HG02642 (cell line): ENCODE measurements around the gene LCA5.
"Not testable (repeated sequence)": the region's sequence is repeated elsewhere in the genome, so short reads cannot be mapped to it uniquely, and the experiment has no call there.

ENCODE experiments used
- ATAC-seq: cut with Tn5 transposase; IDR thresholded peaks from one replicate; pipeline ENCODE4 v1.9.1; 2021; ENCODE audit warnings: mild to moderate bottlenecking; ENCODE audit not compliant: unreplicated experiment, poor library complexity

Gene LCA5

GRCh38 chr6:79468116-79468515 lies 69.1 kb downstream of the LCA5 start:
- ATAC-seq = no peak

- no peak for ATAC-seq
These were observed 69.5 kb downstream of the LCA5 start for GRCh38 chr6:79467716-79468115.

- ATAC-seq = no peak
These were observed 70.9 kb downstream of the LCA5 start for GRCh38 chr6:79466207-79466834.

GRCh38 chr6:79465381-79465780 lies 71.8 kb downstream of the LCA5 start:
- ATAC-seq = no peak

GRCh38 chr6:79463621-79464050 lies 73.6 kb downstream of the LCA5 start:
- ATAC-seq = no peak

GRCh38 chr6:79461205-79461604 lies 76.0 kb downstream of the LCA5 start:
- peak; percentile 59 for ATAC-seq

GRCh38 chr6:79455446-79455845 lies 81.8 kb downstream of the LCA5 start:
- no peak for ATAC-seq

- ATAC-seq = no peak
These were observed 83.6 kb downstream of the LCA5 start for GRCh38 chr6:79453558-79454042.

- ATAC-seq = no peak
These were observed 86.2 kb downstream of the LCA5 start for GRCh38 chr6:79450984-79451383.

GRCh38 chr6:79446006-79446405 lies 91.2 kb downstream of the LCA5 start:
- no peak for ATAC-seq

GRCh38 chr6:79443876-79444275 lies 93.4 kb downstream of the LCA5 start:
- not testable (repeated sequence) for ATAC-seq

- no peak for ATAC-seq
These were observed 96.0 kb downstream of the LCA5 start for GRCh38 chr6:79441192-79441591.

- ATAC-seq = no peak
These were observed 96.6 kb downstream of the LCA5 start for GRCh38 chr6:79440598-79440997.

- no peak for ATAC-seq
These were observed 99.2 kb downstream of the LCA5 start for GRCh38 chr6:79438030-79438429.

GRCh38 chr6:79436241-79436640 lies 101.0 kb downstream of the LCA5 start:
- ATAC-seq = no peak

GRCh38 chr6:79435746-79436145 lies 101.5 kb downstream of the LCA5 start:
- no peak for ATAC-seq
